NT2/D1 (cell line): Measurements from ENCODE around the gene ARHGAP35.

ENCODE experiments used
- YY1 ChIP-seq: IDR thresholded peaks from 2 replicates; pipeline ENCODE4 v1.6.1; 2011; ENCODE audit not compliant: insufficient read length, insufficient read depth
- ZNF274 ChIP-seq: IDR thresholded peaks from 2 replicates; pipeline ENCODE4 v1.6.1; 2011; ENCODE audit warnings: mild to moderate bottlenecking, low read depth, low read length

GRCh38 chr19:46890423-46891170 is 29.8 kb downstream of the ARHGAP35 start:
- TF ChIP-seq YY1 (no peak), ZNF274 (no peak)
